Left ventricle myocardium inferior (tissue), 1 donor: ENCODE measurements around the gene ZNF316. TPM values are rescaled to one million over a fixed set of nuclear protein-coding genes. Genes with fewer than 3 reads are reported as not detected.

Experiments
- DNase-seq: peaks from one replicate; pipeline ENCODE4 v3.0.0-alpha.2; 2020
- H3K27ac ChIP-seq: fragments of 200-600 bp; replicated peaks from 2 replicates; pipeline ENCODE4 v1.8.0; 2021
- H3K27me3 ChIP-seq: fragments of 200-600 bp; 2 replicates; pipeline ENCODE4 v1.8.0; 2021; ENCODE audit warnings: low read depth
- H3K36me3 ChIP-seq: fragments of 200-600 bp; 2 replicates; pipeline ENCODE4 v1.8.0; 2021
- H3K4me1 ChIP-seq: fragments of 200-600 bp; 2 replicates; pipeline ENCODE4 v1.8.0; 2021
- H3K4me3 ChIP-seq: fragments of 200-600 bp; 2 replicates; pipeline ENCODE4 v1.8.0; 2021; ENCODE audit warnings: mild to moderate bottlenecking, moderate library complexity
- H3K9me3 ChIP-seq: fragments of 200-600 bp; replicated peaks from 2 replicates; pipeline ENCODE4 v1.8.0; 2021
- CTCF ChIP-seq: fragments of 200-600 bp; IDR thresholded peaks from 2 replicates; pipeline ENCODE4 v1.8.0; 2021; ENCODE audit warnings: antibody characterized with exemption, mild to moderate bottlenecking, borderline replicate concordance
- intact Hi-C: fragments of 100-400 bp; cut with micrococcal nuclease; formaldehyde crosslinking; loops from one replicate; pipeline ENCODE4 v1.11.0; 2022
- total RNA-seq: library from RNA; stranded (reverse); fragmentation: NEBNext Ultra II Directional; extraction: Animal tissue kit (Norgen Biotek cat#: 25700); gene quantifications from one replicate; pipeline ENCODE4 v1.2.1, GENCODE V29; 2021
- donor health status: DM: no; HTN: yes; CAD: no; lungs with severe emphysema.

The ZNF316 gene
- total RNA-seq, 1 donor from 2014 or later = 17.7 TPM

DNA sequence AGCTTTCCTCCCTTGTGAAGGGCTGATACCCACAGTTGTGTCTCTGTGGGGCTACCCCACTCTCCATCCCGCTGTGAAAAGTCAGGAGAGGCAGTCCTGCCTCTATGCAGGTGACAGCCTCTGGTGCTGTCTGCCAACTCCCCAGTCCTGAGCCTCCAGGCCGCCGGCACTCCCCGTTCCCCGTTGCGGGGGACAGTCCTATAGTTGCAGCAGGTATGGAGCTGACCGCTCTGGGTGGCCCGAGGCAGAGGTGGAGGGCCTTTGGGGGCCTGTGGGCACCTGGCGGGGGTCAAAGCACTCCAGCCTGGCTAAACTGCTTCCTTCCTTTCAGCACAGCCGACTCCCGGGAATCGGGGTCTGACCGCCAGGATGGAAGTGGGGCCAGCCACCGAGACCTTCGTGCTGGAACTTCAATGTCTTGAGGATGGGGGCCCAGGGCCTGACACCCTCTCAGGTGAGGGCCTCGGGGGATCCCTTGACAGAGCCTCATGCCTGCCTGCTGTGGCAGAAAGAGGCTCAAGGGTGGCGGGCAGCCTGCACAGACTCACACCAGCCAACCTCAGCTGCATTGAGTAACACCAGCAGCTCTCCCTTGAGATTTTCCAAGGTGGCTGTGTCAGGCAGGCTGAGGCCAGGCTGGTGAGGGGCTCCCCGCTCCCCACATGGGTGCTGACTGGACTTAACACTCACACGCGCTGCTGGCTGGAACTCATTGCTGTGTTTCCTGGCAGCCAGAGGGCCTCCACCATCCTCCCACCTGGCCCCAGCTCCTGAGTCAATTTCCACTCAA is 20.1 kb upstream of the ZNF316 start:
- no peaks in the 10 kb centered on the region for H3K9me3 ChIP-seq
- peaks cover 13% of the 10 kb centered on the region for H3K36me3 ChIP-seq
- TF ChIP-seq CTCF = no peak
- no peak for DNase-seq
- intact Hi-C loops = no loop called here
- no peaks in the 10 kb centered on the region for H3K27me3 ChIP-seq
- no peak overlapping the region for H3K4me3 ChIP-seq
- H3K27ac ChIP-seq = no peak overlapping the region
- H3K4me1 ChIP-seq = peaks cover 14% of the 10 kb centered on the region

GRCh38 chr7:6618621-6619020 is 18.5 kb upstream of the ZNF316 start:
- intact Hi-C loops = no loop called here
- no peaks in the 10 kb centered on the region for H3K9me3 ChIP-seq
- no peak overlapping the region for H3K27ac ChIP-seq
- peaks cover 14% of the 10 kb centered on the region for H3K4me1 ChIP-seq
- H3K4me3 ChIP-seq = no peak overlapping the region
- TF ChIP-seq CTCF = no peak
- H3K36me3 ChIP-seq = peaks cover 25% of the 10 kb centered on the region
- H3K27me3 ChIP-seq = no peaks in the 10 kb centered on the region
- DNase-seq = no peak

DNA sequence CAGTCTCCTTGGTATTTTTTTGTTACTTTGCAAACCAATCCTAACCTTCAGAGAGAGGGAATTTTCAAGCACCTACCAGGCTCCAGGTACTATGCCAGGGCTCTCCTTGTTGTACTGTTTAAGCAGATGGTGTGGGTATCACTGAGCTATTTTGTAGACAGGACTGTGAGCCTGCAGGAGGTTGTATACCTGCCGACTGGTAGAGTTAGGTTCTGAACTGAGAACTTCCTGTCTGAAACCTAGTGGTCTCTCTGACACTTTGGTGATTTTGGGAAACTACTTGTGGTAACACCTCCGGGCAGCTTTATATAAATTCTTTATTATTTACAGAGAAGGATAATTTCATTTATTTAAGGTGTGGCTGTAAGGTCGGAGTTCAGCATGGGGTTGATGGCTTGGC is 17.2 kb upstream of the ZNF316 start:
- Histone ChIP-seq H3K4me1 (peaks cover 10% of the 10 kb centered on the region), H3K4me3 (no peak overlapping the region), H3K27me3 (no peaks in the 10 kb centered on the region), H3K27ac (no peak overlapping the region), H3K9me3 (no peaks in the 10 kb centered on the region), H3K36me3 (peaks cover 25% of the 10 kb centered on the region)
- TF ChIP-seq CTCF = no peak
- DNase-seq = no peak
- intact Hi-C loops = no loop called here

DNA sequence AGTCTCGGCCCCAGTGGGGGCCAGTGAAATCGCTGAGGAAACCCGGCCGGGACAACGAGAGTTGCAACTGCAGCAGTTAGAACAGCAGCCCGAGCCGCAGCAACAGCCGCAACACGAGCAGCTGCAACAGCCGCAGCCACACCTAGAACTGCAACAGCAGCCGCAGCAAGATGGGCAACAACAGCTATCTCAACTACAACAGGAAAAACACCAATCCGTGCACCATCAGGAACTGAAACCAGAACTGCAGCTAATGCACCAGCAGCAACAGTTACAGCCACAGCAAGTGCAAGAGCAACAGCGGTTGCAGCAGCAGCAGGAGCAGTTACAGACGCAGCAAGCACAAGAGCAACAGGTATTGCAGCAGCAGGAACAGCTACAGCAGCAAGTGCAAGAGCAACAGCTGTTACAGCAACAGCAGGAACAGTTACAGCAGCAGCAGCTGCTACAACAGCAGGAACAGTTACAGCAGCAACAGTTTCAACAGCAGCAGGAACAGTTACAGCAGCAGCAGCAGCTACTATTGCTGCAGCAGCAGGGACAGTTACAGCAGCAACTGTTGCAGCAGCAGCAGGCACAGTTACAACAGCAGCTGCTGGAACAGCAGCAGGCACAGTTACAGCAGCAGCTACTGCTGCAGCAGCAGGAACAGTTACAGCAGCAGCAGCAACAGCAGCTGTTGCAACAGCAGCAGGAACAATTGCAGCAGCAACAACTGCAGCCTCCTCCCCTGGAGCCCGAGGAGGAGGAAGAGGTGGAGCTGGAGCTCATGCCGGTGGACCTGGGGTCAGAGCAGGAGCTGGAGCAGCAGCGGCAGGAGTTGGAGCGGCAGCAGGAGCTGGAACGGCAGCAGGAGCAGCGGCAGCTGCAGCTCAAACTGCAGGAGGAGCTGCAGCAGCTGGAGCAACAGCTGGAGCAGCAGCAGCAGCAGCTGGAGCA is 15.7 kb upstream of the ZNF316 start:
- Histone ChIP-seq H3K9me3 (no peaks in the 10 kb centered on the region), H3K4me3 (no peak overlapping the region), H3K36me3 (peaks cover 25% of the 10 kb centered on the region), H3K4me1 (peaks cover under 1% of the 10 kb centered on the region), H3K27me3 (no peaks in the 10 kb centered on the region), H3K27ac (no peak overlapping the region)
- intact Hi-C loops = no loop called here
- no peak for TF ChIP-seq CTCF
- no peak for DNase-seq

GRCh38 chr7:6622134-6622710 is 14.9 kb upstream of the ZNF316 start:
- TF ChIP-seq CTCF = no peak
- Histone ChIP-seq H3K4me3 (no peak overlapping the region), H3K4me1 (no peaks in the 10 kb centered on the region), H3K9me3 (no peaks in the 10 kb centered on the region), H3K36me3 (peaks cover 25% of the 10 kb centered on the region), H3K27ac (no peak overlapping the region), H3K27me3 (no peaks in the 10 kb centered on the region)
- intact Hi-C loops = no loop called here
- DNase-seq = no peak
